WERI-Rb-1 (cell line): ENCODE results near the gene DNMBP.

ENCODE experiments used
- DNase-seq: peaks from one replicate; pipeline ENCODE4 v3.0.0-alpha.2; 2020
- H3K27ac ChIP-seq: fragments of 250-450 bp; sonication (Bioruptor Pico); 2 replicates; pipeline ENCODE4 v1.5.1; 2020; ENCODE audit warnings: mild to moderate bottlenecking, moderate library complexity
- H3K27me3 ChIP-seq: fragments of 250-450 bp; sonication (Bioruptor Pico); 2 replicates; pipeline ENCODE4 v1.5.1; 2021; ENCODE audit warnings: mild to moderate bottlenecking, low read depth, moderate library complexity; ENCODE audit not compliant: insufficient read depth, severe bottlenecking
- H3K36me3 ChIP-seq: fragments of 250-450 bp; sonication (Bioruptor Pico); 2 replicates; pipeline ENCODE4 v1.5.1; 2020; ENCODE audit warnings: mild to moderate bottlenecking, moderate library complexity
- H3K4me3 ChIP-seq: 2 replicates; pipeline ENCODE4 v1.5.1; 2011; ENCODE audit warnings: low read depth, mild to moderate bottlenecking, control low read depth, low read length
- H3K9me3 ChIP-seq: fragments of 250-450 bp; sonication (Bioruptor Pico); 2 replicates; pipeline ENCODE4 v1.5.1; 2021; ENCODE audit warnings: mild to moderate bottlenecking, moderate library complexity; ENCODE audit not compliant: severe bottlenecking
- TF ChIP-seq, protein P1 (sequence below): IDR thresholded peaks from 2 replicates; pipeline ENCODE4 v1.5.1; 2011; ENCODE audit warnings: low read depth, mild to moderate bottlenecking, control low read depth, inconsistent platforms, low read length

The DNMBP gene

DNA sequence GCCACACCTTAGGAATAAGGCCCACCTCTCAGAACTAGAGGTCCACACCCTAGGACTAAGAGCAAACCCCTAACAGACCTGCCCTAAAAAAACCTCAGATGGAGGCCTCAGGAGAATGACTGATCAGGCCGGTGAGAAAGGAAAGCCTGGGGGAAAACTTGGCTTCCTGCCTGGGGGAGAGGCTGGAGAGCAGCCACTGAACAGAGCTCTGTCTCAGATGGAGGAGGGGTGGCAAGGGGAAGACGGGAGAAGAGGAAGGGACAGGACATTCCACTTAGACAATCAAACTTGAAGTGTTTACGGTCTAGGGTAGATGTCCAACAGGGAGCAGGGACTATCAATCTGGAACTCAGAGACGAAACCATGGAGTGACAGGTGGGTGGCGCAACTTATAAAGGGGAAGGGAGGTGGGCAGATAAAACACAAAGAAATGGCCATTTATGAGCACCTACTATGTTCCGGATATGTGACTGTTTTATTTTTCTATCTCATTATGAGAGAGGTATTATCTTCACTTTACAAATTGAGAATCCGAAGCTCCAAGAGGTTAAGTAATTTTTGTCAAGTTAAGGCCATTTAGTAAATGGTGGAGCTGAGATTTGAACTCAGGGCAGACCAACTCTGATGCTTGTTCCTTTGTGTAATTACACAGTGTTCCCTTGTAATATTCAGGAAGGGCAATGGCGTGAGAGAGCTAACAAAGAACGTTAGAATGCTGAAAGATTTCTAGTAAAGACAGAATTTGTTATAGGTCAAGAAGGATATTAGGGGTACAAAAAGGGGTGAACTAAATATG is 82.6 kb downstream of the DNMBP start:
- no peaks in the 10 kb centered on the region for H3K27me3 ChIP-seq
- TF ChIP-seq, protein P1, sequence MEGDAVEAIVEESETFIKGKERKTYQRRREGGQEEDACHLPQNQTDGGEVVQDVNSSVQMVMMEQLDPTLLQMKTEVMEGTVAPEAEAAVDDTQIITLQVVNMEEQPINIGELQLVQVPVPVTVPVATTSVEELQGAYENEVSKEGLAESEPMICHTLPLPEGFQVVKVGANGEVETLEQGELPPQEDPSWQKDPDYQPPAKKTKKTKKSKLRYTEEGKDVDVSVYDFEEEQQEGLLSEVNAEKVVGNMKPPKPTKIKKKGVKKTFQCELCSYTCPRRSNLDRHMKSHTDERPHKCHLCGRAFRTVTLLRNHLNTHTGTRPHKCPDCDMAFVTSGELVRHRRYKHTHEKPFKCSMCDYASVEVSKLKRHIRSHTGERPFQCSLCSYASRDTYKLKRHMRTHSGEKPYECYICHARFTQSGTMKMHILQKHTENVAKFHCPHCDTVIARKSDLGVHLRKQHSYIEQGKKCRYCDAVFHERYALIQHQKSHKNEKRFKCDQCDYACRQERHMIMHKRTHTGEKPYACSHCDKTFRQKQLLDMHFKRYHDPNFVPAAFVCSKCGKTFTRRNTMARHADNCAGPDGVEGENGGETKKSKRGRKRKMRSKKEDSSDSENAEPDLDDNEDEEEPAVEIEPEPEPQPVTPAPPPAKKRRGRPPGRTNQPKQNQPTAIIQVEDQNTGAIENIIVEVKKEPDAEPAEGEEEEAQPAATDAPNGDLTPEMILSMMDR = no peak
- no peak overlapping the region for H3K27ac ChIP-seq
- no peaks in the 10 kb centered on the region for H3K9me3 ChIP-seq
- H3K4me3 ChIP-seq = no peak overlapping the region
- H3K36me3 ChIP-seq = no peaks in the 10 kb centered on the region; the same call in 1 of the 2 replicates
- DNase-seq = no peak

DNA sequence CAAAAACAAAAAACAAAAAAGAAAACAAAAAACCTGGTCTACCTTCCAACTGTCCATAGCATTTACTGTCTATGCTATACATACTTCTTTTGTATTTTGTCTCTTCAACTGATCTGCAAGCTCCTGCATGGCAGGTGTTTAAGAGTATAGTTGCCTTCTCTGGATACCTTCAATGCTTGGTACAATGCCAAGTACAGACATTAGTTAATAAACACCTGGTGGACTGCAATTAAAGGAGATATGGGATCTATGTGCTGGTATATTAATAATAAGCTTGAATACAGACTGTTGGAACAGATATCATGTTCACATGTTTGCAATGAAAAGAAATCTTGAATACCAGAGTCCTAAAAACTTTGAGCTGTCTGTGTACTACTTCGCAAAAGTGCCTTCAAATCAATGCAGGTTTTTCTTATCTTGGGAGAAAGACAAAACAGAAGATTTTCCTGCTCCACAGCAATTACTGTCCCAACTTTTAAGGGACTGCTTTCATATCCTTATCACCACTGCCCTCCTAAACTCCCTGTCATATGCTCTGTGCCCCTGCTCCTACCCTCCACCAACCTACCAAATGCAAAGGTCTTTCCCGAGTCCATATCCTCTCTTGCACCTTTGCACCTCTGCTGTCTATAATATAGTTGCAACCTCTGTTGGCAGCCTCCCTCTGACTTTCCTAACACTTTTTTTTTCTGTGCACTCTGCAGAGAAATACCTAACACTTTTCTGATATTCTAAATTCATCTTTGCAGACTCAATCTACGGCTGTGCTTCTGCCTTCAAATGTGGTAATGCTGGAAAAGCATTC is 85.1 kb downstream of the DNMBP start:
- Histone ChIP-seq H3K9me3 (no peaks in the 10 kb centered on the region), H3K27ac (no peak overlapping the region), H3K27me3 (no peaks in the 10 kb centered on the region), H3K4me3 (no peak overlapping the region), H3K36me3 (no peaks in the 10 kb centered on the region)
- no peak for DNase-seq
- TF ChIP-seq, protein P1 = no peak

GRCh38 chr10:99921948-99922347 is 87.8 kb downstream of the DNMBP start:
- TF ChIP-seq, protein P1 = no peak
- DNase-seq = no peak
- no peak overlapping the region for H3K27ac ChIP-seq
- H3K36me3 ChIP-seq = no peaks in the 10 kb centered on the region; the same call in 1 of the 2 replicates
- no peaks in the 10 kb centered on the region for H3K27me3 ChIP-seq
- no peaks in the 10 kb centered on the region for H3K9me3 ChIP-seq
- H3K4me3 ChIP-seq = no peak overlapping the region

GRCh38 chr10:99920901-99921300 is 88.8 kb downstream of the DNMBP start:
- H3K9me3 ChIP-seq = no peaks in the 10 kb centered on the region
- no peak overlapping the region for H3K27ac ChIP-seq
- no peak overlapping the region for H3K4me3 ChIP-seq
- DNase-seq = no peak
- TF ChIP-seq, protein P1 = no peak
- no peaks in the 10 kb centered on the region; the same call in 1 of the 2 replicates for H3K36me3 ChIP-seq
- no peaks in the 10 kb centered on the region for H3K27me3 ChIP-seq

GRCh38 chr10:99920486-99920885 is 89.3 kb downstream of the DNMBP start:
- TF ChIP-seq, protein P1 = no peak
- no peak for DNase-seq
- H3K27me3 ChIP-seq = no peaks in the 10 kb centered on the region
- H3K9me3 ChIP-seq = no peaks in the 10 kb centered on the region
- no peak overlapping the region for H3K27ac ChIP-seq
- no peaks in the 10 kb centered on the region; the same call in 1 of the 2 replicates for H3K36me3 ChIP-seq
- H3K4me3 ChIP-seq = no peak overlapping the region
